Epithelial cell of proximal tubule (primary cell): ENCODE data around the gene TMTC4. TPM values are rescaled to one million over a fixed set of nuclear protein-coding genes. Genes with fewer than 3 reads are reported as not detected.

ENCODE experiments used
- DNase-seq: peaks from one replicate; pipeline ENCODE4 v3.0.0-alpha.2; 2011; ENCODE audit warnings: low read depth
- H3K4me3 ChIP-seq: 2 replicates; pipeline ENCODE4 v1.5.1; 2011; ENCODE audit warnings: low read depth, mild to moderate bottlenecking, low read length
- total RNA-seq: library from RNA; depleted of rRNA; stranded (reverse); fragments of >200 nt; gene quantifications from 2 replicates; pipeline ENCODE4 v1.2.3, GENCODE V29; 2015
- TF ChIP-seq, protein P1 (sequence below): conservative IDR thresholded peaks from 2 replicates; pipeline ENCODE4 v1.5.1; 2012; ENCODE audit warnings: low read depth, mild to moderate bottlenecking, low read length

TMTC4 gene
- total RNA-seq, 1 donor from 2014 or later = 31.2 TPM

- no peak overlapping the region for H3K4me3 ChIP-seq
- DNase-seq = no peak
- TF ChIP-seq, protein P1, sequence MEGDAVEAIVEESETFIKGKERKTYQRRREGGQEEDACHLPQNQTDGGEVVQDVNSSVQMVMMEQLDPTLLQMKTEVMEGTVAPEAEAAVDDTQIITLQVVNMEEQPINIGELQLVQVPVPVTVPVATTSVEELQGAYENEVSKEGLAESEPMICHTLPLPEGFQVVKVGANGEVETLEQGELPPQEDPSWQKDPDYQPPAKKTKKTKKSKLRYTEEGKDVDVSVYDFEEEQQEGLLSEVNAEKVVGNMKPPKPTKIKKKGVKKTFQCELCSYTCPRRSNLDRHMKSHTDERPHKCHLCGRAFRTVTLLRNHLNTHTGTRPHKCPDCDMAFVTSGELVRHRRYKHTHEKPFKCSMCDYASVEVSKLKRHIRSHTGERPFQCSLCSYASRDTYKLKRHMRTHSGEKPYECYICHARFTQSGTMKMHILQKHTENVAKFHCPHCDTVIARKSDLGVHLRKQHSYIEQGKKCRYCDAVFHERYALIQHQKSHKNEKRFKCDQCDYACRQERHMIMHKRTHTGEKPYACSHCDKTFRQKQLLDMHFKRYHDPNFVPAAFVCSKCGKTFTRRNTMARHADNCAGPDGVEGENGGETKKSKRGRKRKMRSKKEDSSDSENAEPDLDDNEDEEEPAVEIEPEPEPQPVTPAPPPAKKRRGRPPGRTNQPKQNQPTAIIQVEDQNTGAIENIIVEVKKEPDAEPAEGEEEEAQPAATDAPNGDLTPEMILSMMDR = no peak
These were observed 30.2 kb downstream of the TMTC4 start for GRCh38 chr13:100644371-100644770.

DNA sequence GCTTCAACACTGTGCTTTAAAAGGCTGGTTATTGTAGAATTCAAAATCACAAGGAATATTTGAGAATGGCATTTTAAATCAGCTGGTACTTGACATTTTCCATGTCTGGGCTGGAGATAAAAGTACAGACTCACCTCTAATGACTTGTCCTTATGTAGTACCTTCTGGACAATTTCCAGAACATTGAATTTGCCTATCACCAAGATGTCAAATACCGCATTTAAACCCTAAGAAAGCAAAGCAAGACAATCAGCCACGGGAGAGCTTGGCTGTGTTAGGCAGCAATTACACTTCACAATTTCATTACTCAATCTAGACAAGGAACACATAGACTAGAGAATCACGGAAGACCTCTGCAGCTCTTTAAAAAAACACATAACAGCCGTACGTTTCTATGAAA lies 36.8 kb downstream of the TMTC4 start:
- TF ChIP-seq, protein P1 = no peak
- DNase-seq = no peak
- H3K4me3 ChIP-seq = no peak overlapping the region

DNA sequence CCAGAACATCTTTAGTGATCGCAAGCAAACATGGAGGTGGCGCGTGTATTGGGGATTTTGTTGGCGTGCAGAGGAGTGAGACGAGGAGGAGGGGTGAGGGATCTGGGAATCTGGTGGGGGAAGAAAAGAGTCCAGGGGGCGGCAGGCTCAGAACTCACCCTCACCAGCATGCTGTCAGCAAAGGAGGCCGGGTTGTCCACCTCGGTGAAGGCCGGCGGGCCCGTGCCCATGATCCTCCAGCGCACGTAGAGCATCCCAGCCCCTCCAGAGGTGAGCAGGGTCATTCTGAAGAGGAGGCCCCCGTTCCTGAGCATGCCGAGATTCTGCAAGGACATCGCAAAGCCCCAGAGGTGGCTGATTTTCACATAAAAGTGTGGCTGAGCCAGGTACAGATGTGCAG lies 37.2 kb downstream of the TMTC4 start:
- DNase-seq = no peak
- TF ChIP-seq, protein P1 = no peak
- no peak overlapping the region for H3K4me3 ChIP-seq

DNA sequence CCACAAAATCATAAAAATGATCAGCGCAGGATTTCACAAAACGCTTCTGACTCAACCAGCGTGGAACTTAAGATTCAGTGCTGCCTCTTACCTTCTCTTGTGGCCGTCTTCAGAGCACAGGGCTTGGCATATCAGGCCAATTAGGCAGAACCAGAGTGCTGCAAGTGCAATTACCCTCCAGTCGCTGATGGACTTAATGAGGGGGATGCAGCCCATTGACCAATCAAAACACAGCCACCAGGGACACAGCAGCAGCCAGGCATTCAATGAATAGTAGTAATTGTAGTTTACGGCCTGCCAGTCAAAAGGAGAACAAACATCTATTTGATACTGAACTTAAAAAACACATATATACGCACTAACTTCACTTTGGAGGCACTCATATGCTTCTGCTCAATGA lies 38.2 kb downstream of the TMTC4 start:
- no peak overlapping the region for H3K4me3 ChIP-seq
- DNase-seq = no peak
- TF ChIP-seq, protein P1 = no peak

DNA sequence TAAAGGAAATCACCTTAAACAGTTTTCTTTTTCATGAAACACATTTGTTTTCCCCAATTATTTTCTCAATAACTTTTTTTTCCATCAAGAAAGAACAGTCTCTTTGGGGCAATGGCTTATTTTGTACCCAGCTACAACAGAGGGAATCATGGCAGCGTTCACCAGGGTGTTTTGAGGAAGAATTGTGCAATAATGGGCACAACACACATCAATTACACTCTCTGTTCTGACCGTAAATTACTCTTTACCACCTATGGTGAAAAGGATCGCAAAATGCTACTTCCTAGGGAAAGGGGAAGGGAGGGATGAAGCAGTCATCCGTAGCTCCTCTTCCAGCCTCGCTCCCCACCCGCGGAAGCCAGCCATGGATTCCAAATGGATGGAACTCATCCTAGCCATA lies 38.6 kb downstream of the TMTC4 start:
- H3K4me3 ChIP-seq = no peak overlapping the region
- no peak for DNase-seq
- TF ChIP-seq, protein P1 = no peak

DNA sequence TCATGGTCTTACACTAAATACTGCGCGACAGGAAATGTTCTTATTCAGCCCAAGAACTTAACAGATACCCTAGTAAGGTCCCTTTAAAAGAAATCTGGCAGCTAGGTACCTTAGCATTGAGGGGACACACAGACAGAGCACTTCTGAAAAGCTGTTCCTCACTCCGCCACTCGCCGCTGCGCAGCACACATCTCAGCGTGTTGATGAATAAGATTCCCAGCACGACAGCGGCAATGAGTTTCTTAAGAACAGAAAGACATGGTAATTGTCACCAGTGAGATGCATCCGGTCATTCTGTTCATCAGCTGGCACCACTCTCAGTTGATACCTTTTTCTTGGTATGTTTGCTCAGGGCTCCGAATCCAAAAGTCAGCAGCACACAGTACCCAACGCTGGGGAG lies 39.9 kb downstream of the TMTC4 start:
- TF ChIP-seq, protein P1 = no peak
- no peak overlapping the region for H3K4me3 ChIP-seq
- no peak for DNase-seq

DNA sequence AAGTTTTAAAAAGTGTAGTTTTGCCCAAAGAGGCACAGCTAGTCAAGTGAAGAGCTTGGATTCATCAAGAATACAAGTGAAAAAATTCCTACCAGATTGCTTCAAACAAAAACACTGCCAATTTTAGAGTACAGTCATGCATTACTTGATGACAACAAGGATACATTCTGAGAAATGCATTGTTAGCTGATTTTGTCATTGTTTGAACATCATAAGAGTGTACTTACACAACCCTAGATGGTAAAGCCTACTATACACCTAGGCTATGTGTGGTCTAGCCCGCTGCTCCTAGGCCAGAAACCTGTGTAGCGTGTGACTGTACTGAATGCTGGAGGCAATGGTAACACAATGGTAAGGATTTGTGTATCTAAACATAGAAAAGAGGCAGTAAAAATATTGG lies 41.1 kb downstream of the TMTC4 start:
- TF ChIP-seq, protein P1 = no peak
- peak; percentile 92 for DNase-seq
- no peak overlapping the region for H3K4me3 ChIP-seq
